Gastrocnemius medialis (tissue), 4 donors: ENCODE results near the gene TEX55.

Experiments used
- POLR2A ChIP-seq, 2 donors: fragments of 450-650 bp; IDR thresholded peaks; one replicate each; pipeline ENCODE4 v1.6.1; 2017; ENCODE audit warnings: antibody characterized with exemption in 2 of 2, mild to moderate bottlenecking in 2 of 2, moderate library complexity in 2 of 2
- TF ChIP-seq, protein P1 (sequence below), 5 experiments: fragments of 450-650 bp in 3 of 5; fragments of 200-600 bp in 2 of 5; sonication (generic) in 2 of 5; IDR thresholded peaks in 4 of 5; conservative IDR thresholded peaks in 1 of 5; 1 replicate in 4 of 5; 2 replicates in 1 of 5; pipeline ENCODE4 v1.5.1; 2016 to 2019; ENCODE audit warnings: antibody characterized with exemption in 5 of 5, mild to moderate bottlenecking in 3 of 5, moderate library complexity in 3 of 5

DNA sequence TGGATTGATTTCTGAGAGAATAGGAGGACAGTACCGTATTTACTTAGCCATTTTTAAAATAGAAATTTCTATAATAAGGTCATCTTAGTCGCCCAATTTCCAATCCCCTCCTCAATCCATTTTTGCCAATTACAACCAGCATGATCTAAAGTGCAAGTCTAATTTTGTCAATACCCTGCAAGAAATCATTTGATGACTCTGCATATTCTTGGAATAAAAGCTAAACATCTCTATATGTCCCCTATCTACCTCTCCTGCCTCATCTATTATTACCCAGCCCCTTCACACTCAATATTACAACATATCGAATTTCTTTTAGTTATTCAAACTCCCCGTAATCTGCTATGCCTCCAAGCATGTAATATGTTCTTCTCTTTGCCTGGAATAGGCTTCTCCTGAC lies 41.9 kb upstream of the TEX55 start:
- TF ChIP-seq POLR2A (IDR thresholded peaks at IDR 0.05): no peak
- TF ChIP-seq, protein P1, sequence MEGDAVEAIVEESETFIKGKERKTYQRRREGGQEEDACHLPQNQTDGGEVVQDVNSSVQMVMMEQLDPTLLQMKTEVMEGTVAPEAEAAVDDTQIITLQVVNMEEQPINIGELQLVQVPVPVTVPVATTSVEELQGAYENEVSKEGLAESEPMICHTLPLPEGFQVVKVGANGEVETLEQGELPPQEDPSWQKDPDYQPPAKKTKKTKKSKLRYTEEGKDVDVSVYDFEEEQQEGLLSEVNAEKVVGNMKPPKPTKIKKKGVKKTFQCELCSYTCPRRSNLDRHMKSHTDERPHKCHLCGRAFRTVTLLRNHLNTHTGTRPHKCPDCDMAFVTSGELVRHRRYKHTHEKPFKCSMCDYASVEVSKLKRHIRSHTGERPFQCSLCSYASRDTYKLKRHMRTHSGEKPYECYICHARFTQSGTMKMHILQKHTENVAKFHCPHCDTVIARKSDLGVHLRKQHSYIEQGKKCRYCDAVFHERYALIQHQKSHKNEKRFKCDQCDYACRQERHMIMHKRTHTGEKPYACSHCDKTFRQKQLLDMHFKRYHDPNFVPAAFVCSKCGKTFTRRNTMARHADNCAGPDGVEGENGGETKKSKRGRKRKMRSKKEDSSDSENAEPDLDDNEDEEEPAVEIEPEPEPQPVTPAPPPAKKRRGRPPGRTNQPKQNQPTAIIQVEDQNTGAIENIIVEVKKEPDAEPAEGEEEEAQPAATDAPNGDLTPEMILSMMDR (IDR thresholded peaks at IDR 0.05 in 4 of 5, conservative IDR thresholded peaks at IDR 0.05 in 1 of 5): no peak
